TTC549 (cell line): Measurements from ENCODE around the gene GPR160.

Experiments
- FAIRE-seq: peaks from 2 replicates; lab custom pipeline; 2012; peaks lifted over from hg19 to GRCh38; lab: Jason Lieb, UNC

The GPR160 gene

GRCh38 chr3:170027233-170028102, 10.3 kb upstream of the GPR160 start:
- FAIRE-seq = no peak

- no peak for FAIRE-seq
Measured at GRCh38 chr3:170033489-170033888, 4.3 kb upstream of the GPR160 start.

- no peak for FAIRE-seq
Measured at GRCh38 chr3:170038434-170039110, 777 bp downstream of the GPR160 start.

GRCh38 chr3:170040418-170040817, 2.6 kb downstream of the GPR160 start:
- no peak for FAIRE-seq

GRCh38 chr3:170043506-170043905, 5.7 kb downstream of the GPR160 start:
- FAIRE-seq = no peak

GRCh38 chr3:170044271-170044670, 6.5 kb downstream of the GPR160 start:
- no peak for FAIRE-seq

- no peak for FAIRE-seq
Measured at GRCh38 chr3:170044795-170045244, 7.0 kb downstream of the GPR160 start.

- no peak for FAIRE-seq
Measured at GRCh38 chr3:170046269-170047132, 8.7 kb downstream of the GPR160 start.

- no peak for FAIRE-seq
Measured at GRCh38 chr3:170047133-170047404, 9.3 kb downstream of the GPR160 start.

- FAIRE-seq = no peak
Measured at GRCh38 chr3:170049146-170050000, 11.6 kb downstream of the GPR160 start.

- no peak for FAIRE-seq
Measured at GRCh38 chr3:170050753-170051152, 13.0 kb downstream of the GPR160 start.

GRCh38 chr3:170052398-170052797, 14.6 kb downstream of the GPR160 start:
- FAIRE-seq = no peak

GRCh38 chr3:170054204-170054603, 16.4 kb downstream of the GPR160 start:
- no peak for FAIRE-seq

- FAIRE-seq = no peak
Measured at GRCh38 chr3:170055209-170055608, 17.4 kb downstream of the GPR160 start.

- no peak for FAIRE-seq
Measured at GRCh38 chr3:170056710-170057454, 19.1 kb downstream of the GPR160 start.

GRCh38 chr3:170057550-170057949, 19.8 kb downstream of the GPR160 start:
- FAIRE-seq = no peak

- FAIRE-seq = no peak
Measured at GRCh38 chr3:170058127-170058526, 20.3 kb downstream of the GPR160 start.

GRCh38 chr3:170059447-170059846, 21.7 kb downstream of the GPR160 start:
- no peak for FAIRE-seq

- no peak for FAIRE-seq
Measured at GRCh38 chr3:170062068-170062467, 24.3 kb downstream of the GPR160 start.

GRCh38 chr3:170062769-170063168, 25.0 kb downstream of the GPR160 start:
- no peak for FAIRE-seq

GRCh38 chr3:170063691-170064090, 25.9 kb downstream of the GPR160 start:
- FAIRE-seq = no peak
